22Rv1 (cell line): ENCODE results near the gene POLR3GL.
A peak's percentile ranks its signal among the peaks of the same experiment; 100 is the strongest.

Experiments
- H3K27ac ChIP-seq: fragments of 450-650 bp; 2 replicates; pipeline ENCODE4 v1.5.1; 2017
- CTCF ChIP-seq: fragments of 450-650 bp; IDR thresholded peaks from 2 replicates; pipeline ENCODE4 v1.5.1; 2017; ENCODE audit warnings: mild to moderate bottlenecking
- ZFX ChIP-seq: fragments of 450-650 bp; IDR thresholded peaks from 2 replicates; pipeline ENCODE4 v1.6.1; 2017; ENCODE audit warnings: antibody characterized with exemption, borderline replicate concordance

POLR3GL gene

GRCh38 chr1:146016891-146017290 lies 52.4 kb downstream of the POLR3GL start:
- no peak for TF ChIP-seq CTCF
- TF ChIP-seq ZFX, result no peak
- no peak overlapping the region for H3K27ac ChIP-seq

- H3K27ac ChIP-seq, result peak overlapping the region; percentile 59; the same call in 1 of the 2 replicates
- TF ChIP-seq ZFX (no peak), CTCF (no peak)
Measured at GRCh38 chr1:146019231-146020057, 55.0 kb downstream of the POLR3GL start.

GRCh38 chr1:146020058-146021049 lies 55.9 kb downstream of the POLR3GL start:
- TF ChIP-seq CTCF (no peak), ZFX (no peak)
- H3K27ac ChIP-seq, result peak overlapping the region; percentile 59

- no peak for TF ChIP-seq ZFX
- no peak for TF ChIP-seq CTCF
- peak overlapping the region; percentile 59 for H3K27ac ChIP-seq
Measured at GRCh38 chr1:146021050-146021445, 56.6 kb downstream of the POLR3GL start.

GRCh38 chr1:146021622-146022402 lies 57.3 kb downstream of the POLR3GL start, which contains the start of gene HJV:
HJV (minus strand) TSS chr1:146021735; CDS start chr1:146020231, 1,504 bp downstream.
- H3K27ac ChIP-seq, result peak within 1 kb of the TSS; percentile 59

More at GRCh38 chr1:146021622-146022402, 57.3 kb downstream of the POLR3GL start, which contains the start of gene HJV:
- TF ChIP-seq ZFX (no peak), CTCF (no peak)
